HepG2 (cell line): ENCODE data around the gene HIBADH. TPM values are rescaled to one million over a fixed set of nuclear protein-coding genes. Genes with fewer than 3 reads are reported as not detected.

Experiments used
- ARID4A ChIP-seq: sonication (generic); formaldehyde crosslinking; IDR thresholded peaks from 2 replicates; pipeline ENCODE4 v1.5.0; 2020; ENCODE audit warnings: mild to moderate bottlenecking, missing genetic modification reagents, borderline replicate concordance
- DMAP1 ChIP-seq: IDR thresholded peaks from 2 replicates; pipeline ENCODE4 v1.6.1; 2016
- HOXA3 ChIP-seq: sonication (generic); formaldehyde crosslinking; IDR thresholded peaks from 2 replicates; pipeline ENCODE4 v1.5.0; 2020; ENCODE audit warnings: missing genetic modification reagents
- ISL2 ChIP-seq: sonication (generic); formaldehyde crosslinking; IDR thresholded peaks from 2 replicates; pipeline ENCODE4 v1.5.0; 2020; ENCODE audit warnings: missing genetic modification reagents
- JDP2 ChIP-seq: sonication (generic); formaldehyde crosslinking; IDR thresholded peaks from 2 replicates; pipeline ENCODE4 v1.8.1; 2022; ENCODE audit warnings: missing genetic modification reagents, borderline replicate concordance
- NR0B2 ChIP-seq: sonication (generic); formaldehyde crosslinking; IDR thresholded peaks from 2 replicates; pipeline ENCODE4 v1.4.0; 2020; ENCODE audit warnings: mild to moderate bottlenecking, missing genetic modification reagents
- RBAK ChIP-seq: sonication (generic); formaldehyde crosslinking; IDR thresholded peaks from 2 replicates; pipeline ENCODE4 v1.5.1; 2020; ENCODE audit warnings: mild to moderate bottlenecking, missing genetic modification reagents
- REST ChIP-seq, 2 experiments: IDR thresholded peaks; 2 replicates each; pipeline ENCODE4 v1.6.1; 2011 to 2012; ENCODE audit warnings: low read length in 2 of 2, borderline replicate concordance in 1 of 2, low read depth in 1 of 2, mild to moderate bottlenecking in 1 of 2, moderate library complexity in 1 of 2
- RXRA ChIP-seq: sonication (generic); formaldehyde crosslinking; IDR thresholded peaks from 2 replicates; pipeline ENCODE4 v1.5.1; 2020; ENCODE audit warnings: missing genetic modification reagents
- SALL1 ChIP-seq: sonication (generic); formaldehyde crosslinking; IDR thresholded peaks from 2 replicates; pipeline ENCODE4 v1.8.0; 2022; ENCODE audit warnings: mild to moderate bottlenecking, missing genetic modification reagents
- THAP9 ChIP-seq: sonication (generic); formaldehyde crosslinking; IDR thresholded peaks from 2 replicates; pipeline ENCODE4; 2020; ENCODE audit warnings: missing genetic modification reagents, mild to moderate bottlenecking, borderline replicate concordance
- TMF1 ChIP-seq: sonication (generic); formaldehyde crosslinking; IDR thresholded peaks from 2 replicates; pipeline ENCODE4 v1.8.1; 2022; ENCODE audit warnings: low read depth, missing genetic modification reagents
- ZNF382 ChIP-seq: sonication (generic); formaldehyde crosslinking; IDR thresholded peaks from 2 replicates; pipeline ENCODE4 v1.5.0; 2020; ENCODE audit warnings: missing genetic modification reagents, mild to moderate bottlenecking, borderline replicate concordance
- ZNF501 ChIP-seq: sonication (generic); formaldehyde crosslinking; IDR thresholded peaks from 2 replicates; pipeline ENCODE4 v1.5.1; 2020; ENCODE audit warnings: mild to moderate bottlenecking, moderate library complexity, missing genetic modification reagents
- ZNF552 ChIP-seq: sonication (generic); formaldehyde crosslinking; IDR thresholded peaks from 2 replicates; pipeline ENCODE4 v1.9.0; 2022; ENCODE audit warnings: missing genetic modification reagents, mild to moderate bottlenecking, borderline replicate concordance
- ZNF619 ChIP-seq: sonication (generic); formaldehyde crosslinking; IDR thresholded peaks from 2 replicates; pipeline ENCODE4 v1.4.0; 2020; ENCODE audit warnings: mild to moderate bottlenecking, missing genetic modification reagents
- ZNF777 ChIP-seq: sonication (generic); formaldehyde crosslinking; IDR thresholded peaks from 2 replicates; pipeline ENCODE4 v1.4.0; 2020; ENCODE audit warnings: missing genetic modification reagents
- ZNF780A ChIP-seq: sonication (generic); formaldehyde crosslinking; IDR thresholded peaks from 2 replicates; pipeline ENCODE4 v1.8.0; 2022; ENCODE audit warnings: mild to moderate bottlenecking, missing genetic modification reagents, moderate library complexity
- polyA plus RNA-seq, 8 experiments: library from polyadenylated mRNA; depleted of rRNA in 3 of 8; stranded (reverse) in 7 of 8; unstranded in 1 of 8; fragments of >200 nt; fragmentation: Illumina TruSeq in 4 of 8; extraction: Trizol in 4 of 8; gene quantifications; 2 replicates each; pipeline versions ENCODE4 v1.2.1 to v1.2.3, GENCODE V29; 2011 to 2016; ENCODE audit warnings: low read depth in 4 of 8, missing spikeins in 1 of 8, mixed read lengths in 1 of 8; ENCODE audit not compliant: insufficient read depth in 1 of 8
- total RNA-seq, 5 experiments: library from RNA; depleted of rRNA; stranded (reverse); fragments of >200 nt; fragmentation: Illumina TruSeq; extraction: Trizol; gene quantifications; 2 replicates each; pipeline ENCODE4 v1.2.3, GENCODE V29; 2016; ENCODE audit warnings: low read depth in 1 of 5

The HIBADH gene
- total and polyA plus RNA-seq, 2 of the 13 experiments (the other 11 are each of a cell fraction or from before 2014, with no cell fraction given) = 49.9 to 59.5 TPM

GRCh38 chr7:27617651-27618381, 44.9 kb downstream of the HIBADH start (continued):
- TF ChIP-seq ZNF501 (CRISPR knock-in tag) (peak; percentile 47; the same call in 1 of the 2 replicates), REST (IDR thresholded peaks at IDR 0.05; ENCODE audit: borderline replicate concordance in 1 of 2, low read depth in 1 of 2, low read length in 2 of 2) (0 out of 4 replicates have a peak, but pooled peaks of 1 of the 2 experiments have one; percentile 26), NR0B2 (CRISPR knock-in tag) (no peak), ZNF552 (CRISPR knock-in tag) (no peak), TMF1 (CRISPR knock-in tag) (no peak), ZNF777 (CRISPR knock-in tag) (0 out of 2 replicates have a peak, but pooled peaks have one; percentile 37), ZNF382 (CRISPR knock-in tag) (no peak), HOXA3 (peak; percentile 64), ZNF780A (CRISPR knock-in tag) (no peak), RBAK (peak; percentile 48; the same call in 1 of the 2 replicates), JDP2 (CRISPR knock-in tag) (no peak), THAP9 (CRISPR knock-in tag) (peak; percentile 30; the same call in 1 of the 2 replicates), ZNF619 (CRISPR knock-in tag) (no peak), DMAP1 (0 out of 2 replicates have a peak, but pooled peaks have one; percentile 44), SALL1 (peak; percentile 39), ARID4A (CRISPR knock-in tag) (peak; percentile 17; the same call in 1 of the 2 replicates), ISL2 (CRISPR knock-in tag) (0 out of 2 replicates have a peak, but pooled peaks have one; percentile 30), RXRA (CRISPR knock-in tag) (0 out of 2 replicates have a peak, but pooled peaks have one; percentile 39)
